GM18909 (cell line): ENCODE data around the gene PUM2.
"Not testable (repeated sequence)": the region's sequence is repeated elsewhere in the genome, so short reads cannot be mapped to it uniquely, and the experiment has no call there.

Source experiments
- ATAC-seq: cut with Tn5 transposase; IDR thresholded peaks from one replicate; pipeline ENCODE4 v1.9.1; 2021; ENCODE audit warnings: mild to moderate bottlenecking; ENCODE audit not compliant: unreplicated experiment, poor library complexity

Gene PUM2

GRCh38 chr2:20241973-20242726 lies 108.5 kb downstream of the PUM2 start:
- ATAC-seq = no peak

- not testable (repeated sequence) for ATAC-seq
Observed at GRCh38 chr2:20240291-20240690, 110.4 kb downstream of the PUM2 start.

- no peak for ATAC-seq
Observed at GRCh38 chr2:20236496-20236895, 114.1 kb downstream of the PUM2 start.

GRCh38 chr2:20235655-20236305 lies 114.9 kb downstream of the PUM2 start:
- no peak for ATAC-seq

- not testable (repeated sequence) for ATAC-seq
Observed at GRCh38 chr2:20234597-20234996, 116.0 kb downstream of the PUM2 start.

- ATAC-seq = no peak
Observed at GRCh38 chr2:20232837-20233207, 117.8 kb downstream of the PUM2 start.

GRCh38 chr2:20231598-20232026 lies 119.0 kb downstream of the PUM2 start:
- no peak for ATAC-seq

GRCh38 chr2:20231159-20231558 lies 119.5 kb downstream of the PUM2 start:
- ATAC-seq = no peak

- ATAC-seq = no peak
Observed at GRCh38 chr2:20230114-20230425, 120.6 kb downstream of the PUM2 start.

GRCh38 chr2:20229322-20230113 lies 121.1 kb downstream of the PUM2 start:
- no peak for ATAC-seq

- ATAC-seq = no peak
Observed at GRCh38 chr2:20227894-20228505, 122.6 kb downstream of the PUM2 start.

- no peak for ATAC-seq
Observed at GRCh38 chr2:20226152-20226545, 124.5 kb downstream of the PUM2 start.

- peak; percentile 71 for ATAC-seq
Observed at GRCh38 chr2:20225294-20226151, 125.1 kb downstream of the PUM2 start.

- ATAC-seq = no peak
Observed at GRCh38 chr2:20224716-20225293, 125.8 kb downstream of the PUM2 start, which contains the start of gene SDC1. Gene SDC1, minus strand, starts transcription at chr2:20225130. Its CDS starts 263 bp downstream, at chr2:20224867.

GRCh38 chr2:20224164-20224715 lies 126.4 kb downstream of the PUM2 start:
- no peak for ATAC-seq

GRCh38 chr2:20223407-20224163 lies 127.1 kb downstream of the PUM2 start:
- ATAC-seq = no peak

- no peak for ATAC-seq
Observed at GRCh38 chr2:20222769-20223406, 127.8 kb downstream of the PUM2 start.
